CD4-positive, alpha-beta T cell treated with Interleukin-2 at 100 ng/mL for 4 hours (primary cell): ENCODE data around the gene PCDHAC1.

Experiments used
- DNase-seq: peaks from one replicate; pipeline ENCODE4 v3.0.0-alpha.2; 2020; ENCODE audit warnings: low spot score

Gene PCDHAC1

DNA sequence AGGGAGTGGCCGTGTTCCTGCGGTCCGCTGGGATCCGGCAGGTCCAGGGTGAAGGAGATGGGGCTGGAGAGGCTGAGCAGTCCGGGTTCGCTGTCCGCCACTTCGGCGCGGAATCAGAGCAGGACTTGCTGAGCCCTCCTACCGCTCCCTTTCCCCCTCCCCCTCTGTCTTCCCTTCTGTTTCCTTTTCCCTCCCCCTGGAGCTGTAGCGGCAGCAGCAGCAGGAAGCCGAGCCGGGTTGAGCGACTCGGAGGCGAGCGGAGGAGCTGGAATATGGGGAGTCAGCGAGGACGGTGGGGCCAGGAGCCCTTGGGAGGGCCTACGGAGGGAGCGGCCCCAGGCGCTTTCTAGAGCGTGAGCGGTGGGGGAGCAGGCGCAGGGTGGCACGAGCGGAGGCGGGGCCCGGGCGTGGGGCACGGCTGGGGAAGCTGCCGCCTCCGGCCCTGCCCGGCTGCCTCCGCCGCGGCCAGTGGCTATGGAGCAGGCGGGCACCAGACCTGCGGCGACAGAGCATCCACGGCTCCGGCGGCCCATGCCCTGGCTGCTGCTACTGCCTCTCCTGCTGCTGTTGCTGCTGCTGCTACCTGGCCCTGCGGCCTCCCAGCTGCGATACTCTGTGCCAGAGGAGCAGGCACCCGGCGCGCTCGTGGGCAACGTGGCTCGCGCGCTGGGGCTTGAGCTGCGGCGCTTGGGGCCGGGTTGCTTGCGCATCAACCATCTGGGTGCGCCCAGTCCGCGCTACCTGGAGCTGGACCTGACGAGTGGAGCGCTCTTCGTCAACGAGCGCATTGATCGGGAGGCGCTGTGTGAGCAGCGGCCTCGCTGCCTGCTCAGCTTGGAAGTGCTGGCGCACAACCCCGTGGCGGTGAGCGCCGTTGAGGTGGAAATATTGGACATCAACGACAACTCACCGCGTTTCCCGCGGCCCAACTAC is 40.5 kb downstream of the PCDHAC1 start, which contains the start of gene PCDHAC2:
TSS of gene PCDHAC2 (plus strand) at position 184 of the 933 bp plus-strand sequence. CDS start at position 475, 291 bp downstream.
- DNase-seq = no peak

GRCh38 chr5:140967226-140967893 is 41.3 kb downstream of the PCDHAC1 start:
- DNase-seq = no peak

DNA sequence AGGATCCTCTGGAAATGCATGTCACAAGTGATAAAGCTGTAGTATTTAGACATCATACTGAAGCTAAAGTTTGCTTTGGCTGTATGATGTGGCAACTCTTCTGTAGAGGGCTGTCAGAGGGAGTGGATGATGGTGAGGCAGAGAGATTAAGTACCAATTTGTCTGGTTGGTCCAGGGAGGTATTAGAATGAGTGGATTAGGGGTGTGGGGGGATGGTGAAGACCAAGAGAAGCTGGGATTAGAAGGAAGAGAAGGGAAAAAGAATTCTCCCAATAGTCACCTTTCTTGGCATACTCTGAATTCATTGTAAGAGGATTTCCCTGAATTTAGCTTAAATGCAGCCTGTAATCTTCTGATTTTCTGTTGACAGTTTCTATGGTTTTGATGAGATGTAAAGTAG is 43.8 kb downstream of the PCDHAC1 start:
- DNase-seq = no peak

- no peak for DNase-seq
Observed at GRCh38 chr5:140973550-140973949, 47.5 kb downstream of the PCDHAC1 start.

DNA sequence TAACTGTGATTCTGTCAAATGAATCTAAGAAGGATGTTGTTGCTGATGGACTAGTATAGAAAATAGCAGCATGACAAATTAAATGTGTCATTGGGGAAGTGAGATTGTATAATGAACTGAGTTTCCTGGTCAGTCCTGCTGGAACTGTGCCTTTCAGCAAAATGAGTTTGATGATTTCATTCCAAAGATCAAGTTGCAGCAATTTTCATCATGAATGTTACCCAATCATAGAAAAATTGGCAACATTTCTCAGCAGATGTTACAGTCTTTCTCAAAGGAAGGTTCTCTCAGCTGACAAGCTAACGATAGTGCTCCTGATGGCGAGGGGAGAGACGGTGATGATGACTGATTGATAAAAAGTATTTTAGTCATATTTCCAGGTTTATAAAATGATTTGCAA is 50.9 kb downstream of the PCDHAC1 start:
- no peak for DNase-seq

DNA sequence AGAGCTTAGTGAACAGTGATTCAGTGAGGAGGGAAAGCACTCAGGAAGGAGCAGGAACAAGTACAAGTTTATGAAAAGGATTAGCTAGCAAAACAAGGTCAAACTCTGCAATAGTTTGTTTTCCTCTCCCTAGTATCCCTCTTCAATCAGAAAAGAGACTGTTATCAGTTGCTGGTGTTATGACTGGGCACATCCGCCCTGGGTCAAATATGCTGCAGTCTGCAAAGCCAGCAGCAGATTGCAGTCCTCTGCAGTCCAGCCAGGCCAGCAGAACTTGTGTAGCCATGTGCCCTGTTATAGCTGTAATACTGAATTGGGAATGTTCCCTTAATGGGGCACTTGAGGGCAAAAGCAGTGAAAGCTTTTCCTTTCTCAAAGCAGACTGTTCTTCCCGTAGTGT is 52.2 kb downstream of the PCDHAC1 start:
- no peak for DNase-seq

DNA sequence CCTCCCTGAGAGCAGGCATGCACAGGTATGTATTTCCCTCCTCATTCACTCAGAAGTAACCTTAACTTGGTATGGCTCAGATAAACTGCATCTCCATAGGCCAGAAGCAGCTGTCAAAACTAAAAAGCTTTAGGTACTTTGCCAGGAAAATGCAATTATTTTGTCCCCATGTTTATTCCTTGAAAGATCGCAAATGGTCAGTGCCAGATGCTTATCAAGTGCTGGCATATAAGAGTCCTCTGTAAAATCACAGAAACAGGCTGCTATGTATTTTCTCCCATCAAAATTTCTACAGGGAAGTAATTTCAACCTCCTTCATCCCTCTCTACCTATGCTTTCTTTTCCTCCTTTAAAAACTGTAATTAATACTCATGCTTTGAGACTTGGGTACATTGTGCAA is 52.9 kb downstream of the PCDHAC1 start:
- no peak for DNase-seq
